CD14-positive monocyte (primary cell): Measurements from ENCODE around the gene MAMDC2. TPM values are rescaled to one million over a fixed set of nuclear protein-coding genes. Genes with fewer than 3 reads are reported as not detected.

Experiments
- DNase-seq, 3 donors: peaks; one replicate each; pipeline ENCODE4 v3.0.0-alpha.2; 2011 to 2022
- H2AFZ ChIP-seq: 2 replicates; pipeline ENCODE4 v1.6.0; 2012; ENCODE audit warnings: mild to moderate bottlenecking, low read depth, low read length, inconsistent platforms; ENCODE audit not compliant: insufficient read depth, poor library complexity, severe bottlenecking
- H3K27ac ChIP-seq, 2 donors: 1 replicate in 1 of 2; 2 replicates in 1 of 2; pipeline ENCODE4 v1.5.1; 2012 to 2013; ENCODE audit warnings: low read length in 2 of 2, control low read depth in 1 of 2, inconsistent platforms in 1 of 2, low read depth in 1 of 2, mild to moderate bottlenecking in 1 of 2
- H3K27me3 ChIP-seq, 2 donors: one replicate each; pipeline versions ENCODE4 v1.6.0 to v1.6.1; 2011 to 2013; ENCODE audit warnings: low read length in 2 of 2; ENCODE audit not compliant: control insufficient read depth in 2 of 2, insufficient read depth in 2 of 2
- H3K36me3 ChIP-seq, 2 donors: replicated peaks in 1 of 2; 1 replicate in 1 of 2; 2 replicates in 1 of 2; pipeline versions ENCODE4 v1.5.1 to v1.6.1; 2012 to 2013; ENCODE audit warnings: low read length in 2 of 2, control low read depth in 1 of 2, inconsistent platforms in 1 of 2, mild to moderate bottlenecking in 1 of 2; ENCODE audit not compliant: insufficient read depth in 2 of 2, control insufficient read depth in 1 of 2
- H3K4me1 ChIP-seq, 2 donors: 1 replicate in 1 of 2; 2 replicates in 1 of 2; pipeline versions ENCODE4 v1.5.1 to v1.6.1; 2012 to 2013; ENCODE audit warnings: low read length in 2 of 2, control low read depth in 1 of 2, inconsistent platforms in 1 of 2, mild to moderate bottlenecking in 1 of 2, moderate library complexity in 1 of 2; ENCODE audit not compliant: insufficient read depth in 2 of 2, control insufficient read depth in 1 of 2
- H3K4me2 ChIP-seq: replicated peaks from 2 replicates; pipeline ENCODE3; 2012; ENCODE audit warnings: low read length, moderate library complexity, mild to moderate bottlenecking; ENCODE audit not compliant: poor library complexity, severe bottlenecking; ENCODE audit errors: extremely low read depth
- H3K4me3 ChIP-seq, 3 experiments: fragments of 200-600 bp in 1 of 3; sonication (generic) in 1 of 3; replicated peaks in 1 of 3; 1 replicate in 2 of 3; 2 replicates in 1 of 3; pipeline ENCODE4 v1.5.1; 2011 to 2013; ENCODE audit warnings: low read length in 3 of 3, mild to moderate bottlenecking in 3 of 3, control low read depth in 2 of 3, low read depth in 2 of 3, inconsistent platforms in 1 of 3, moderate library complexity in 1 of 3
- H3K79me2 ChIP-seq: 2 replicates; pipeline ENCODE4 v1.6.0; 2012; ENCODE audit warnings: mild to moderate bottlenecking, control low read depth, inconsistent platforms, low read length, moderate library complexity; ENCODE audit not compliant: insufficient read depth
- H3K9ac ChIP-seq: 2 replicates; pipeline ENCODE4 v1.6.0; 2017; ENCODE audit warnings: low read length, mild to moderate bottlenecking; ENCODE audit not compliant: insufficient read depth, poor library complexity, severe bottlenecking
- H3K9me3 ChIP-seq, 2 donors: replicated peaks in 1 of 2; 1 replicate in 1 of 2; 2 replicates in 1 of 2; pipeline versions ENCODE4 v1.5.1 to v1.6.1; 2012 to 2013; ENCODE audit warnings: low read length in 2 of 2, control low read depth in 1 of 2; ENCODE audit not compliant: control insufficient read depth in 1 of 2, insufficient read depth in 1 of 2
- H4K20me1 ChIP-seq: 2 replicates; pipeline ENCODE4 v1.6.0; 2012; ENCODE audit warnings: mild to moderate bottlenecking, low read length, control low read depth, moderate library complexity; ENCODE audit not compliant: insufficient read depth
- H3K27ac Mint-ChIP-seq, 7 donors: one replicate each; pipeline ENCODE4 v1.8.0; 2020; ENCODE audit warnings: mild to moderate bottlenecking in 7 of 7, mixed read lengths in 7 of 7, moderate library complexity in 6 of 7, inconsistent platforms in 2 of 7
- H3K27me3 Mint-ChIP-seq, 3 donors: one replicate each; pipeline ENCODE4 v1.8.0; 2021 to 2022; ENCODE audit warnings: low read depth in 3 of 3, mild to moderate bottlenecking in 3 of 3, mixed read lengths in 3 of 3, moderate library complexity in 3 of 3, inconsistent platforms in 1 of 3
- H3K36me3 Mint-ChIP-seq, 2 donors: one replicate each; pipeline ENCODE4 v1.8.0; 2020; ENCODE audit warnings: mixed read lengths in 2 of 2, inconsistent platforms in 1 of 2, mild to moderate bottlenecking in 1 of 2
- H3K4me1 Mint-ChIP-seq: one replicate; pipeline ENCODE4 v1.8.0; 2020; ENCODE audit warnings: mild to moderate bottlenecking, mixed read lengths
- H3K4me3 Mint-ChIP-seq, 2 donors: one replicate each; pipeline ENCODE4 v1.8.0; 2020; ENCODE audit warnings: mild to moderate bottlenecking in 2 of 2, mixed read lengths in 2 of 2, moderate library complexity in 1 of 2
- H3K9me3 Mint-ChIP-seq, 7 donors: one replicate each; pipeline ENCODE4 v1.8.0; 2020 to 2022; ENCODE audit warnings: mixed read lengths in 7 of 7, mild to moderate bottlenecking in 6 of 7, moderate library complexity in 6 of 7, inconsistent platforms in 2 of 7
- CTCF ChIP-seq: fragments of 200-600 bp; IDR thresholded peaks from one replicate; pipeline ENCODE4 v1.8.0; 2022; ENCODE audit warnings: antibody characterized with exemption, mild to moderate bottlenecking
- WGBS: methylation state at CpG from one replicate; pipeline ENCODE4 v1.1.5; 2013; ENCODE audit warnings: missing lambda C conversion rate; ENCODE audit not compliant: insufficient coverage; 5-methylcytosine and 5-hydroxymethylcytosine counted together
- intact Hi-C, 2 donors: fragments of 100-400 bp; cut with micrococcal nuclease; formaldehyde crosslinking; loops; one replicate each; pipeline versions ENCODE4 v1.15.0 to v1.15.1; 2023
- polyA plus RNA-seq, 3 donors: library from polyadenylated mRNA; depleted of rRNA in 1 of 3; unstranded in 2 of 3; stranded (reverse) in 1 of 3; fragments of 300-500 nt in 2 of 3; fragments of >200 nt in 1 of 3; fragmentation: Illumina TruSeq in 2 of 3; gene quantifications; 1 replicate in 2 of 3; 2 replicates in 1 of 3; pipeline ENCODE4 v1.2.3, GENCODE V29; 2012 to 2021

MAMDC2 gene
- polyA plus RNA-seq, 3 donors: 0.05 to 0.09 TPM; not detected in 1

DNA sequence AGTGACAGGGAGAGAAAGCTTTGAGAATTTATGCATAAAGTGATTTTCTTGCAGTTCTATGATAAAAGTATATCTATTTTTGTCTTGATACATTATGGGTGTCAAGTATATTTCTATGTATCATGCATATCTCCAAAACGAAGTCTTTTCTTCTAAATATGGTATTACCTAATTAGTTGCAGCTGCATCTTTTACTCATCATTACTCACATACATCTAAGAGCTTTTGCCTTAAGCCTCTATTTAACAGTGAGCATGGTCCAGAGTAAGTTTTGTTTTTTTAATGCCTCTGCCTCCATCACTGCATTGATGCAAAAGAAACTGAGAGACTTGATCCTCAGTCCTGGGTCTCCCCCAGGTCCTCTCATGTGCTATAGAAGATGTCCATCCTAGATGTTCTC, 175.1 kb downstream of the MAMDC2 start:
- H3K27ac Mint-ChIP-seq: no peak overlapping the region
- H3K27me3 Mint-ChIP-seq: peaks cover 0 to 2% (median 2%) of the 10 kb centered on the region in 3 donors
- intact Hi-C loops: no loop called here

GRCh38 chr9:70220216-70220615, 176.6 kb downstream of the MAMDC2 start:
- no peak overlapping the region for H3K27ac ChIP-seq
- no peak overlapping the region for H3K9ac ChIP-seq
- no peak for TF ChIP-seq CTCF
- Mint-ChIP-seq H3K9me3 (peaks cover 0 to 4% (median 2%) of the 10 kb centered on the region in 7 donors), H3K4me3 (no peak overlapping the region), H3K4me1 (no peaks in the 10 kb centered on the region), H3K27ac (no peak overlapping the region), H3K36me3 (no peaks in the 10 kb centered on the region), H3K27me3 (peaks cover 0 to 2% (median 2%) of the 10 kb centered on the region in 3 donors)
- intact Hi-C loops: loop anchor here in 1 of 2 donors (10.0 kb wide), 1 partner anchor 55 kb away; no protein-coding TSS in a partner anchor
- H4K20me1 ChIP-seq: no peaks in the 10 kb centered on the region
- WGBS: no CpG with 5 or more reads among the region's 2 CpGs
- no peaks in the 10 kb centered on the region for H3K36me3 ChIP-seq
- no peak for DNase-seq
- no peak overlapping the region for H2AFZ ChIP-seq
- no peaks in the 10 kb centered on the region for H3K27me3 ChIP-seq
- no peaks in the 10 kb centered on the region for H3K4me1 ChIP-seq
- no peak overlapping the region for H3K4me3 ChIP-seq
- H3K79me2 ChIP-seq: no peaks in the 10 kb centered on the region
- H3K4me2 ChIP-seq: no peak overlapping the region
- no peaks in the 10 kb centered on the region for H3K9me3 ChIP-seq

More for the DNA sequence above, 175.1 kb downstream of the MAMDC2 start:
- Mint-ChIP-seq H3K9me3 (peaks cover 0 to 8% (median 2%) of the 10 kb centered on the region in 7 donors), H3K4me3 (no peak overlapping the region), H3K4me1 (no peaks in the 10 kb centered on the region), H3K36me3 (peaks cover 0 to 4% of the 10 kb centered on the region in 2 donors)
- TF ChIP-seq CTCF: no peak
- no peaks in the 10 kb centered on the region for H3K4me1 ChIP-seq
- no CpG with 5 or more reads among the region's 1 CpG for WGBS
- DNase-seq: no peak
- H3K9ac ChIP-seq: no peak overlapping the region
- H3K4me2 ChIP-seq: no peak overlapping the region
- H3K79me2 ChIP-seq: no peaks in the 10 kb centered on the region
- H2AFZ ChIP-seq: no peak overlapping the region
- no peaks in the 10 kb centered on the region for H4K20me1 ChIP-seq
- H3K36me3 ChIP-seq: no peaks in the 10 kb centered on the region
- no peaks in the 10 kb centered on the region for H3K9me3 ChIP-seq
- H3K27me3 ChIP-seq: no peaks in the 10 kb centered on the region
- H3K27ac ChIP-seq: no peak overlapping the region
- H3K4me3 ChIP-seq: no peak overlapping the region
